Right lobe of liver (tissue), 6 donors: ENCODE data around the gene RBL2. TPM values are rescaled to one million over a fixed set of nuclear protein-coding genes. Genes with fewer than 3 reads are reported as not detected.
A peak's percentile ranks its signal among the peaks of the same experiment; 100 is the strongest.

ENCODE experiments used
- ATAC-seq, 4 donors: fragments of 200-7000 bp; cut with Tn5 transposase; one replicate each; pipeline ENCODE4 v1.9.1; 2020; ENCODE audit warnings: mild to moderate bottlenecking in 4 of 4, moderate library complexity in 4 of 4
- DNase-seq, 3 donors: peaks; one replicate each; pipeline ENCODE4 v3.0.0-alpha.2; 2020
- H3K27ac ChIP-seq, 3 donors: fragments of 200-600 bp; one replicate each; pipeline ENCODE4 v1.8.0; 2022
- H3K27me3 ChIP-seq, 2 donors: fragments of 200-600 bp; one replicate each; pipeline ENCODE4 v1.8.0; 2022
- H3K36me3 ChIP-seq, 4 donors: fragments of 200-600 bp; sonication (generic) in 1 of 4; one replicate each; pipeline versions ENCODE4 v1.5.1 to v1.8.0; 2017 to 2022; ENCODE audit warnings: control low read depth in 1 of 4
- H3K4me1 ChIP-seq, 4 donors: fragments of 200-600 bp; sonication (generic) in 1 of 4; one replicate each; pipeline versions ENCODE4 v1.5.1 to v1.8.0; 2017 to 2022; ENCODE audit warnings: control low read depth in 1 of 4
- H3K4me3 ChIP-seq, 3 donors: fragments of 200-600 bp; one replicate each; pipeline ENCODE4 v1.8.0; 2022
- H3K9me3 ChIP-seq, 4 donors: fragments of 200-600 bp; sonication (generic) in 1 of 4; one replicate each; pipeline versions ENCODE4 v1.5.1 to v1.8.0; 2017 to 2022; ENCODE audit warnings: control low read depth in 1 of 4
- CTCF ChIP-seq, 4 donors: fragments of 200-600 bp in 3 of 4; fragments of 450-650 bp in 1 of 4; IDR thresholded peaks; one replicate each; pipeline versions ENCODE4 v1.5.1 to v1.8.0; 2016 to 2022; ENCODE audit warnings: antibody characterized with exemption in 4 of 4, mild to moderate bottlenecking in 2 of 4
- POLR2A ChIP-seq: fragments of 450-650 bp; IDR thresholded peaks from one replicate; pipeline ENCODE4 v1.6.1; 2017; ENCODE audit warnings: antibody characterized with exemption, mild to moderate bottlenecking
- WGBS: methylation state at CpG from one replicate; pipeline ENCODE4 v1.1.6; 2018; ENCODE audit warnings: low coverage, low lambda C conversion rate; ENCODE audit not compliant: insufficient coverage; ENCODE audit errors: missing lambda C conversion rate; 5-methylcytosine and 5-hydroxymethylcytosine counted together
- intact Hi-C, 2 donors: fragments of 100-400 bp; cut with DNase I; formaldehyde crosslinking; loops; one replicate each; pipeline versions ENCODE4 v1.11.2 to v1.14.1; 2022
- total RNA-seq, 6 experiments: library from RNA; depleted of rRNA in 2 of 6; stranded (reverse); fragments of >200 nt in 2 of 6; fragmentation: NEBNext Ultra II Directional in 3 of 6; extraction: Animal tissue kit (Norgen Biotek cat#: 25700) in 3 of 6; gene quantifications; one replicate each; pipeline versions ENCODE4 v1.1.0 to v1.2.4, GENCODE V29; 2016 to 2023
- donor health status: DM: no; HTN: yes; CAD: no.
- donor health status: DM: no; HTN: no; CAD: no.
- donor health status: DM: no; HTN: no; CAD: no.
- donor health status: DM: no; HTN: yes; CAD: no.
- donor health status: DM: no; HTN: yes; CAD: no.

Gene RBL2
- total RNA-seq, 6 experiments from 2014 or later = 26.3 to 63.1 (median 38.8) TPM

DNA sequence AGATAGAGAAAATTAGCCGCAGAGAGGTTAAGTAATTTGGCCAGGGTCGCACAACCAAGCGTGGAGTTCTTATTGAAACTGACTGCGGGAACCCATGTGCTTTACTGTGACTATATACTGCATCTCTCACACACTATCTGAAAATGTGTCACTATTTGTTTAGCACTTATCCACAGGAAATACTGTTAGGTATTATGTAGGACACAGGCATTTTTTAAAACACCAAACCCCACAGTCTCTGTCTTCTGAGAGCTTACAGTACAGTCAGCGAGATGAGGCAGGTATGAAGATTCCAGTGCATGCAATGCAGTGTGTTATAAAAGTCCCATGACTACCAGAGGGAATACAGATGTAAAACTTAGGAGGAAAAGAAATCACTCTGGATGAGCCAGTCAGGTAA is 11.3 kb downstream of the RBL2 start:
- TF ChIP-seq POLR2A = no peak
- no peak for TF ChIP-seq CTCF (IDR thresholded peaks at IDR 0.05)
- ATAC-seq = peak in 1 of 4 donors; percentile 21

DNA sequence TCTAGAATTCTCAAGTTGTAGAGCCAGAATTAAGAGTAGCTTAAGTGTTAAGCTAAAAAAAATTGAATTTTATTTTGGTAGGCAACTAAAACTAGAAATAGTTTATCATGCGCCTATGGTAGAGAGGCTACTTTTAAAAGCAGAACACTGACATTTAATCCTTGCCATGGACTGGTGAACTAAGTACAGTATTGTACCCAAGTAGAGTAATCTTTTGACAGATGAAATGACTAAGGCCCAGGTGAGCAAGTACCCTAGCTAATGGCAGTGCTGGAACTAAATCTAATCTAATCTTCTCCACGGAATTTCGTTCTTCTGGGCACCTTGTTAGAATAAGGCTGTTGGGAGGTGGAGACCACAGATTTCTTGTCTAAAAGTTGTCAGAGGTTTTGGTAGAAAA is 11.8 kb downstream of the RBL2 start:
- Histone ChIP-seq H3K36me3 (peaks cover 0 to 67% (median 12%) of the 10 kb centered on the region in 4 donors), H3K27ac (no peak overlapping the region), H3K9me3 (no peaks in the 10 kb centered on the region), H3K27me3 (no peaks in the 10 kb centered on the region), H3K4me3 (no peak overlapping the region), H3K4me1 (no peaks in the 10 kb centered on the region)
- no peak for TF ChIP-seq POLR2A
- TF ChIP-seq CTCF (IDR thresholded peaks at IDR 0.05) = no peak
- 94% methylated on average over 3 of the region's 3 CpGs for WGBS
- no peak for DNase-seq
- intact Hi-C loops = no loop called here
- ATAC-seq = no peak

More for the DNA sequence above, 11.3 kb downstream of the RBL2 start:
- Histone ChIP-seq H3K36me3 (peaks cover 0 to 65% (median 12%) of the 10 kb centered on the region in 4 donors), H3K9me3 (no peaks in the 10 kb centered on the region), H3K27me3 (no peaks in the 10 kb centered on the region), H3K27ac (no peak overlapping the region), H3K4me1 (no peaks in the 10 kb centered on the region), H3K4me3 (no peak overlapping the region)
- no peak for DNase-seq
- WGBS = 89% methylated on average over 5 of the region's 5 CpGs
- intact Hi-C loops = no loop called here

DNA sequence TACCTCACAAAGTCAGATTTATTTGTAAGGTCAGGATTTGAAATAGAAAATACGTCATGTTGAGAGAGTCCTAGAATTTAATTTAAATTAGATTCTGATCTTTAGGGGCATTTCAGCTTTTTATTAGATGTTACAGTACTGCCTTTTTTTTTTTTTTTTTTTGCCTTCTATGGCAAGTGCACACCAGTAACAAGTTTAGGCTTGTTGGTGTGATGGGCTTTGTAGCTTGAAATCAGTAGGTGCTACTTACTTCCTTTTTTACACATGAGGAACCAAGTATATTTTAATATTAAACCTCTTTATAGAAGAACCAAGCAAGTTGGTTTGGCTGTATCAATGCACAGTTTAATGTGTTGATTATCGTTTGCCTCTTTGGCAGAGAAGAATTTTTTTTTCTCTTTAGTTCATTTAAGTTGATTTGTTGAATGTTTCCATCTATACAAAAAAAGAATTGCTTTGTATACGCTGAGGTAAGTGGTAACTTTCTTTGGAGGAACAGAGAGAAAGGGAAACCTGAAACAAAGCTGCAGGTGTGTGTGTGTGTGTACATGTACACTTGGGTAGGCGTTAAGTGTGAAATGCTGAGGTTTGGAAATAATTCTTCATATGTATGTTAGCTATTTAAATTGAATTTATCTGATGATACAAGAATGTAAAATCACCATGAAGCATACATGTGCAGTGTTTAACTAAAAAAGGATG is 15.7 kb downstream of the RBL2 start:
- H3K4me3 ChIP-seq = no peak overlapping the region
- no peak for DNase-seq
- no peaks in the 10 kb centered on the region for H3K27me3 ChIP-seq
- H3K9me3 ChIP-seq = no peaks in the 10 kb centered on the region
- no peak for ATAC-seq
- H3K4me1 ChIP-seq = no peaks in the 10 kb centered on the region
- intact Hi-C loops = no loop called here
- WGBS = 68% methylated on average over 4 of the region's 4 CpGs
- no peak for TF ChIP-seq CTCF (IDR thresholded peaks at IDR 0.05)
- TF ChIP-seq POLR2A = no peak
- H3K36me3 ChIP-seq = peaks cover 0 to 71% (median 21%) of the 10 kb centered on the region in 4 donors
- H3K27ac ChIP-seq = no peak overlapping the region

DNA sequence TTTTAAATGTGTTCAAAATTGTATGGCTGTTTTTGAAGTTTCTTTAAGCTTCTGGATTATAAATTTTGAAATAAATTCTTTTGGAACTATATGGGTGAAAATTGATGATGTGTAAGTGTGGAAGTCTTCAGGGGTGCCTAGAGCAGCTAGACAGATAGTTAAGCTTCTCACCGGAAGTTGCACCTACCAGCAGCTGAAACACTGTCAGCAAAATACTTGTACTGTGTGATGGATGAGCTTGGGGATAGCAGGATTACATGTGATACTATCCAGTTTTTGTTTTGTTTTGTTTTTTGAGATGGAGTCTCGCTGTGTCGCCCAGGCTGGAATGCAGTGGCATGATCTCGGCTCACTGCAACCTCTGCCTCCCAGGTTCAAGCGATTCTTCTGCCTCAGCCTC is 19.7 kb downstream of the RBL2 start:
- Histone ChIP-seq H3K36me3 (peaks cover 0 to 70% (median 24%) of the 10 kb centered on the region in 4 donors), H3K4me1 (no peaks in the 10 kb centered on the region), H3K27me3 (no peaks in the 10 kb centered on the region), H3K4me3 (no peak overlapping the region), H3K9me3 (no peaks in the 10 kb centered on the region), H3K27ac (no peak overlapping the region)
- no peak for DNase-seq
- intact Hi-C loops = no loop called here
- ATAC-seq = peak in 1 of 4 donors; percentile 27
- TF ChIP-seq CTCF (IDR thresholded peaks at IDR 0.05) (no peak), POLR2A (no peak)
- WGBS = 100% methylated on average over 2 of the region's 5 CpGs
